HG03103 (cell line): ENCODE measurements around the gene FCGR1A.
A peak's percentile ranks its signal among the peaks of the same experiment; 100 is the strongest.
"Not testable (repeated sequence)": the region's sequence is repeated elsewhere in the genome, so short reads cannot be mapped to it uniquely, and the experiment has no call there.

Experiments
- ATAC-seq: cut with Tn5 transposase; IDR thresholded peaks from one replicate; pipeline ENCODE4 v1.9.1; 2021; ENCODE audit warnings: low read depth; ENCODE audit not compliant: unreplicated experiment

FCGR1A gene

GRCh38 chr1:149782600-149782999 lies at the start of gene FCGR1A:
Gene FCGR1A, plus strand, starts transcription at chr1:149782694. Its CDS starts 50 bp downstream, at chr1:149782744.
- ATAC-seq: not testable (repeated sequence)

- ATAC-seq: not testable (repeated sequence)
Measured at GRCh38 chr1:149732781-149733180, 49.7 kb upstream of the FCGR1A start.

GRCh38 chr1:149734692-149735091 lies 47.8 kb upstream of the FCGR1A start:
- not testable (repeated sequence) for ATAC-seq

GRCh38 chr1:149740148-149740581 lies 42.3 kb upstream of the FCGR1A start:
- ATAC-seq: peak; percentile 63

- peak; percentile 20 for ATAC-seq
Measured at GRCh38 chr1:149740590-149741230, 41.8 kb upstream of the FCGR1A start.

GRCh38 chr1:149741914-149742313 lies 40.6 kb upstream of the FCGR1A start:
- ATAC-seq: not testable (repeated sequence)

GRCh38 chr1:149746463-149747356 lies 35.8 kb upstream of the FCGR1A start:
- ATAC-seq: not testable (repeated sequence)

- ATAC-seq: not testable (repeated sequence)
Measured at GRCh38 chr1:149747359-149748143, 34.9 kb upstream of the FCGR1A start.

- ATAC-seq: not testable (repeated sequence)
Measured at GRCh38 chr1:149748144-149748500, 34.4 kb upstream of the FCGR1A start.

- not testable (repeated sequence) for ATAC-seq
Measured at GRCh38 chr1:149750562-149750961, 31.9 kb upstream of the FCGR1A start.

- not testable (repeated sequence) for ATAC-seq
Measured at GRCh38 chr1:149752186-149752585, 30.3 kb upstream of the FCGR1A start.

GRCh38 chr1:149753466-149753865 lies 29.0 kb upstream of the FCGR1A start:
- not testable (repeated sequence) for ATAC-seq

GRCh38 chr1:149755294-149755693 lies 27.2 kb upstream of the FCGR1A start:
- ATAC-seq: not testable (repeated sequence)

- ATAC-seq: not testable (repeated sequence)
Measured at GRCh38 chr1:149762294-149762693, 20.2 kb upstream of the FCGR1A start.

- not testable (repeated sequence) for ATAC-seq
Measured at GRCh38 chr1:149764087-149764800, 18.2 kb upstream of the FCGR1A start.

GRCh38 chr1:149766241-149766640 lies 16.3 kb upstream of the FCGR1A start:
- not testable (repeated sequence) for ATAC-seq

GRCh38 chr1:149769216-149769615 lies 13.3 kb upstream of the FCGR1A start:
- not testable (repeated sequence) for ATAC-seq

GRCh38 chr1:149770661-149771060 lies 11.8 kb upstream of the FCGR1A start:
- ATAC-seq: not testable (repeated sequence)

- peak; percentile 88 for ATAC-seq
Measured at GRCh38 chr1:149771653-149772425, 10.7 kb upstream of the FCGR1A start.
